H1 (cell line): ENCODE measurements around the gene PIGBOS1. TPM values are rescaled to one million over a fixed set of nuclear protein-coding genes. Genes with fewer than 3 reads are reported as not detected.
A peak's percentile ranks its signal among the peaks of the same experiment; 100 is the strongest.

Experiments used
- HDAC2 ChIP-seq, 2 experiments: fragments of 300-600 bp in 1 of 2; sonication (generic) in 1 of 2; IDR thresholded peaks; 2 replicates each; pipeline ENCODE4 v1.6.1; 2011 to 2012; ENCODE audit warnings: low read depth in 2 of 2, low read length in 2 of 2, mild to moderate bottlenecking in 2 of 2, moderate library complexity in 2 of 2, borderline replicate concordance in 1 of 2, inconsistent platforms in 1 of 2
- POLR2A ChIP-seq, 2 experiments: IDR thresholded peaks; 1 replicate in 1 of 2; 2 replicates in 1 of 2; pipeline ENCODE4 v1.6.1; 2011; ENCODE audit warnings: low read depth in 2 of 2, low read length in 2 of 2, mild to moderate bottlenecking in 2 of 2; ENCODE audit errors: control extremely low read depth in 1 of 2
- polyA plus RNA-seq, 7 experiments: library from polyadenylated mRNA; depleted of rRNA in 3 of 7; stranded (reverse) in 5 of 7; unstranded in 2 of 7; fragments of >200 nt in 5 of 7; fragments of 200-250 nt in 2 of 7; gene quantifications; 1 replicate in 5 of 7; 2 replicates in 1 of 7; 4 replicates in 1 of 7; pipeline versions ENCODE4 v1.2.1 to v1.2.3, GENCODE V29; 2011 to 2013; ENCODE audit warnings: missing spikeins in 2 of 7, mixed read lengths in 2 of 7
- total RNA-seq: library from RNA; stranded (reverse); fragmentation: NEBNext Ultra II Directional; extraction: Animal tissue kit (Norgen Biotek cat#: 25700); gene quantifications from 2 replicates; pipeline ENCODE4 v1.2.1, GENCODE V29; 2021

PIGBOS1 gene
- total and polyA plus RNA-seq, 2 of the 8 experiments (the other 6 are each of a cell fraction or from before 2014, with no cell fraction given), result 7.8 to 16.7 TPM

DNA sequence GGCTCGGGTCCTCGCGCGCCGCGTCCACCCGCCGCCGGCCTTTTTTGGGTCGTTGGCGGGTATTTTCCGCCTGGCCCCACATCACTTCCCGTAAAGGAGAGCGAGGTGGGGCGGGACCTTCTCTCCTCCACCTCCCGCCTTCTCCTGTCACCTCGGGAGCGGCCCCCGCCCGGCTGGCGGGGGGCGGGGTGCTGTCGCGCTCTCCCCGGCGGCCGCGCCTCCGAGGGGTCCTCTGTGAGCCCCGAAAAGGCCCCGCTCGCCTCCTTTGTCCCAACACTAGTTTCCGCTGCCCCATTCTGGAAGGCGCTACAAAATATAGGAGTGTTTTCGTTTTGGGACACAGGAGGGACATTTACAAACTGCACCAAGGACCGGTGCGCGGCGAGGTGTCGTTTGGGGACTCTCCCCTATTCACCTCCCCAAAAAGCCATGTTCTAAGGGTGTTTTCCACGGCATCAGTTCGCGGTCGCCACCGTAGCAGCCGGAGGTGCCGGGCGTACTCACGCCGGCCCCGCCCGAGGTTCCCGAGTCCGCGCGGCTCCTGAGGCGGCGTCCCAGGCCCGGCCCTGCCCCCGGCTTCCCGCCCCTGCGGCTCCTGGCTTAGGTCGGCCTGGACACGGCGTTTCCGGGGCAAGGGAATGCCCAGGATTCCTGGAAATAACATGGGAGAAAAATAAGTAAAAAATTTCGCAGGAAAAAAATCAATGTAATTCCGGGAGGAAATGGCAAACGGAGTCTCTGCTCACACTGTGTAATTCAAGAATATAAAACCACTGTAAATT is 29.0 kb downstream of the PIGBOS1 start, which contains the start of gene RAB27A (continued):
- TF ChIP-seq HDAC2 (IDR thresholded peaks at IDR 0.05; ENCODE audit: borderline replicate concordance in 1 of 2, low read depth in 2 of 2, low read length in 2 of 2) (0 out of 4 replicates have a peak, but pooled peaks of 1 of the 2 experiments have one; percentile 4), POLR2A (IDR thresholded peaks at IDR 0.05; ENCODE audit: control extremely low read depth in 1 of 2, low read depth in 2 of 2, low read length in 2 of 2) (0 out of 3 replicates have a peak, but pooled peaks of 1 of the 2 experiments have one; percentile 14)
- TF ChIP-seq, all 59 proteins: peak for 9
